Measurements from ENCODE around the gene ANAPC7.

DNA sequence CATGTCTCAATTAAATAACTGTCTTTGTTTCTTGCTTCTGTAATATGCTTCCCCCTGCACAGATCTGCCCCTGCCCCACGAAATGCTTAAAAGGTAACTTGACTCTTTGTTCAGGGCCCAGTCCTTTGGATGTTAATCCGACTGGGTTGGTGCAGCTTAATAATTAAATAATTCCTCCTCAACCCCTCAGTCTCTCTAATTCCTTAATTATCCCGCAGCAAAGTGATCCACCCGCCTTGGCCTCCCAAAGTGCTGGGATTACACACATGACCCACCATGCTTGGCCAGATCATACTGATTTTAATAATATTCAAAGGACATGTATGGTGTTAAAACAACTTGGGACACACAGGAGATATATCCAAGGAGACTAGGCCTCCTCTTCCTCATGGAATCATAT is 18.2 kb upstream of the ANAPC7 start:
- no peak for TF ChIP-seq ZNF70 (CRISPR knock-in tag; IDR thresholded peaks at IDR 0.05)
- no peak for TF ChIP-seq PATZ1 (CRISPR knock-in tag; IDR thresholded peaks at IDR 0.05; ENCODE audit: borderline replicate concordance)
- no peak for TF ChIP-seq ISL1 (CRISPR knock-in tag; IDR thresholded peaks at IDR 0.05)
- TF ChIP-seq OSR1 (CRISPR knock-in tag; IDR thresholded peaks at IDR 0.05): no peak
- no peak for TF ChIP-seq ZFP30 (CRISPR knock-in tag; IDR thresholded peaks at IDR 0.05)
- TF ChIP-seq RARB (CRISPR knock-in tag; IDR thresholded peaks at IDR 0.05): no peak
- no peak for TF ChIP-seq ZNF8 (CRISPR knock-in tag; IDR thresholded peaks at IDR 0.05)
- TF ChIP-seq ESRRG (CRISPR knock-in tag; IDR thresholded peaks at IDR 0.05): no peak
- TF ChIP-seq POU6F1 (CRISPR knock-in tag; IDR thresholded peaks at IDR 0.05; ENCODE audit: borderline replicate concordance, low read depth): no peak
